GM12891 (cell line): ENCODE data around the gene SAT1.

Experiments
- PAX5 ChIP-seq: IDR thresholded peaks from 2 replicates; pipeline ENCODE4 v1.6.1; 2011; ENCODE audit warnings: low read length, moderate library complexity, mild to moderate bottlenecking; ENCODE audit not compliant: insufficient read depth, severe bottlenecking
- POLR2A ChIP-seq: IDR thresholded peaks from 2 replicates; pipeline ENCODE4 v1.6.1; 2011; ENCODE audit warnings: low read depth, low read length, control low read depth
- POLR2AphosphoS5 ChIP-seq: IDR thresholded peaks from 2 replicates; pipeline ENCODE4 v1.6.1; 2011; ENCODE audit warnings: low read depth, low read length, control low read depth
- SPI1 ChIP-seq: IDR thresholded peaks from 2 replicates; pipeline ENCODE4 v1.6.1; 2011; ENCODE audit warnings: low read depth, low read length, control low read depth
- TAF1 ChIP-seq: IDR thresholded peaks from 2 replicates; pipeline ENCODE4 v1.6.1; 2011; ENCODE audit warnings: low read depth, low read length, control low read depth

DNA sequence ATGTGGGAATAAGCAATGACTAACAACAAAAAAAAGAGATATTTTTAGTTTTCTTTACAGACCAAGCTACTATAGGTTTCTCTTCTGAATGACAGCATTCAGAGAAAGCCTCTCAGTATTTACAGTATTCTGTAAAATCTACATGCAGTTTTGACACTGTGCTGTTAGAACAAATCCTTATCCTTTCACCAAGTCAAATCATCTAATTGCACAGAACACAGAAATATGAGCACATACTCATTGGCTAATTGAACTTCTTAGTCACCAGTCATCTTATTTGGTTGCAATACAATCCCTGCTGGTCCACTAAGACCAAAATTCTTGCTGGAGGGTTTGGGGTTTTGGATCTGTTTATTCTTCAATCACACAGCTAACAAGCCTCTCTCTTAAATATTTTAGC, 45.6 kb upstream of the SAT1 start:
- no peak for TF ChIP-seq POLR2AphosphoS5
- TF ChIP-seq POLR2A: no peak
- TF ChIP-seq TAF1: no peak
- no peak for TF ChIP-seq SPI1
- TF ChIP-seq PAX5: no peak
